GM21737 (cell line): ENCODE data around the gene SLC29A2.
A peak's percentile ranks its signal among the peaks of the same experiment; 100 is the strongest.

Source experiments
- ATAC-seq: cut with Tn5 transposase; IDR thresholded peaks from one replicate; pipeline ENCODE4 v1.9.1; 2021; ENCODE audit warnings: mild to moderate bottlenecking, moderate library complexity; ENCODE audit not compliant: unreplicated experiment

Gene SLC29A2, protein sequence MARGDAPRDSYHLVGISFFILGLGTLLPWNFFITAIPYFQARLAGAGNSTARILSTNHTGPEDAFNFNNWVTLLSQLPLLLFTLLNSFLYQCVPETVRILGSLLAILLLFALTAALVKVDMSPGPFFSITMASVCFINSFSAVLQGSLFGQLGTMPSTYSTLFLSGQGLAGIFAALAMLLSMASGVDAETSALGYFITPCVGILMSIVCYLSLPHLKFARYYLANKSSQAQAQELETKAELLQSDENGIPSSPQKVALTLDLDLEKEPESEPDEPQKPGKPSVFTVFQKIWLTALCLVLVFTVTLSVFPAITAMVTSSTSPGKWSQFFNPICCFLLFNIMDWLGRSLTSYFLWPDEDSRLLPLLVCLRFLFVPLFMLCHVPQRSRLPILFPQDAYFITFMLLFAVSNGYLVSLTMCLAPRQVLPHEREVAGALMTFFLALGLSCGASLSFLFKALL

DNA sequence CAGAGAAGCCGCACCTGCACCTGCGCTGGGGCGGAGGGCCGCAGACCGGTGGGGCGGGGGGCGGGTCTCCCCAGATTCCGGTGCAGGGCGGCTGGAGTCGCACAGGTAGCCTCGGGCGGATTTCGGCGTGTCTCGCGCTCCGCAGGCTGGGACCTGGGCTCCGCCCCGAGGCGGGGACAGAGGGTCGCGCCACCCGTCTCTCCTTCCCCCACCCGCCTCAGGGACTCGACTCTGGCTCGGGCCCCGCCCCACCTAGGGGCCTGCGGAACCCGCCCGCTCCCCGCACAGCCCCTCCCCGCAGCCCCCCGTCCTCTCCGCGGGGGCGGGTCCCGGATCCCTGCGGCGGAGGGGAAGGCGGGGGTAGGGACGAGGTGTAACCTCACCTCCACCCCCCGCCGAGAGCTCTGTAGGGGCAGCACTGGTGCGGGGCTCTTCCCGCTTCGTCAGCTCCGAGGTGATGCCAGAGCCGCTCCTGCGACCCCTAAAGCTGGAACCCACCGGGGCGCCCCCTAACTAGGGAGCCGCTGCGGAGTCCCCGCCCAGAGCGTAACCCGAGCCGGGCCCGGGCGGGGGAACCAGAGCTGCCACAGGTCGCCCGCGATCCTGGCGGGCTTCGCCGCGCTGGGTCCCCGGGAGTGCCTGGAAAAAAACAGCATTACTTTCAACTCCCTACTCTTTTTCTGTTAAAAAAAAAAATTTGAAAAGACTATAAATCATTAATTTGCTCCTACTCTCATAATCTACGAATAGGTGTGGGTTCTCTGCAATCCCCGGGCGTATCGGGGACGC lies at the start of gene SLC29A2:
Gene SLC29A2, minus strand, starts transcription at position 134 of the 789 bp plus-strand sequence. CDS start 169 bp downstream, outside the sequence.
- peak; percentile 65 for ATAC-seq

DNA sequence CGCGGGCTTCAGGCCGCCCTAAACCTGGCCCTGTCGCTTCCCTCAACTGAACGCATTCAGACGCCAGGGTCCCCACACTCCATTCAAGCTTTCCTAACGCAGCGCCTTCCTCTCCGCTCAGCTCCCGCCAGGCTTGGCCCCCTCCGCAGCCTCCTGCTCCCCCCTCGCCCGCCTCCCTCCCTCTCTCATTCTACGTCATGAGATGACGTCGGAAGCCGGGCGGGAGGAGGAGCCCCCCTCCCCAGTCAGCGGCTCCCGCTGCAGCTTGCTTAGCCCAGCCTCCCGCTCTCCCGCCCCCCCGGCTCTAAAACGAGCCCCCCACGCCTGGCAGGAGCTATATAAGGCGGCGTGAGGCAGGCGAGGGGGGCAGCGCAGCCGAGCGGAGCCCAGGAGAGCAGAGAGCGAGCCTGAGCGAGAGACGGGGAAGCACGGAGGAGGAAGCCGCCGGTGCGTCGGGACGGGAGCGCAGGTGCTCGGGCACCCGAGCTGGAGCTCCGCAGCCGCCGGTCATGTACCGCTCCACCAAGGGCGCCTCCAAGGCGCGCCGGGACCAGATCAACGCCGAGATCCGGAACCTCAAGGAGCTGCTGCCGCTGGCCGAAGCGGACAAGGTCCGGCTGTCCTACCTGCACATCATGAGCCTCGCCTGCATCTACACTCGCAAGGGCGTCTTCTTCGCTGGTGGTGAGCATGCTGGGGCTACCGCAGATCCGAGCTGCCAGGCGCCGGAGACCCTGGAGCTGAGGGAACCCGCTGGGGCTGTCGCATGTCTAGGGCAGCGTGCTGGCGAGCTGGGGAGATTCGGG lies 49.3 kb upstream of the SLC29A2 start, which contains the start of gene NPAS4:
Gene NPAS4, plus strand, starts transcription at position 365 of the 806 bp plus-strand sequence. Its CDS starts 145 bp downstream, at position 510.
- ATAC-seq = no peak

DNA sequence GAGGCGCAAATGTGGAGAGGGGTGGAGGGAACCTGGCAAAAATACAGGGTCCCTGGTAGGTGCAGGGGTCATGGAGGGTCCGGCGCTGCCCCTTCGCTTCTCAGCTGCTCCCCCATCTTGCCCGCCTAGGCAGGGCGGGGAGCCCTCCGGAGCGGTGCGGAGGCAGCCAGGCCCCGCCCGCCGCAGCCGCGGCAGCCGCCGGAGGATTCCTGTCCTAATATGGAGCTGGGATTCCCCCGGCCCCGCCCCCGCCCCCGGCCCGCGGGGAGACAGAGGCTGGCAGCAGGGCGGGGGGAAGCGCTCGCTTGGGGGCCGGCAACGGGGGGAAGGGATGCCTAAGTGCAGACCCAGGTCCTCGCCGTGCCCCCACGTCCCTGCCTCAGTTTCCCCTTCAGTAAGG lies 48.3 kb upstream of the SLC29A2 start:
- ATAC-seq = no peak

DNA sequence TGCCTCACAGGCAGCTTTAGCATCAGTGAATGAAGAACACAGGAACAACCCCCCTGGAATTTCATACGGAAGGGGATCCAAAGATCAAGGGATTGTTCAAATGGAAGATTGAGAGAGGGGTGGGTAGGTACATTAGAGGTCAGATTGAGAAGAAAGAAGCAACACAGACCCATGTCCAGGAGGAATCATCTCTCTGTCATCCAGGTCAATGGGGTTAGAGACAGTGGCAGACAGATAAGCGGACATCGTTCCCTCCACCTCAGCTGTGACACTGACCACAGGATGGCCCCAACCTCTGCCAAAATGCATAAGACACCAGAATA lies 47.4 kb upstream of the SLC29A2 start:
- no peak for ATAC-seq

DNA sequence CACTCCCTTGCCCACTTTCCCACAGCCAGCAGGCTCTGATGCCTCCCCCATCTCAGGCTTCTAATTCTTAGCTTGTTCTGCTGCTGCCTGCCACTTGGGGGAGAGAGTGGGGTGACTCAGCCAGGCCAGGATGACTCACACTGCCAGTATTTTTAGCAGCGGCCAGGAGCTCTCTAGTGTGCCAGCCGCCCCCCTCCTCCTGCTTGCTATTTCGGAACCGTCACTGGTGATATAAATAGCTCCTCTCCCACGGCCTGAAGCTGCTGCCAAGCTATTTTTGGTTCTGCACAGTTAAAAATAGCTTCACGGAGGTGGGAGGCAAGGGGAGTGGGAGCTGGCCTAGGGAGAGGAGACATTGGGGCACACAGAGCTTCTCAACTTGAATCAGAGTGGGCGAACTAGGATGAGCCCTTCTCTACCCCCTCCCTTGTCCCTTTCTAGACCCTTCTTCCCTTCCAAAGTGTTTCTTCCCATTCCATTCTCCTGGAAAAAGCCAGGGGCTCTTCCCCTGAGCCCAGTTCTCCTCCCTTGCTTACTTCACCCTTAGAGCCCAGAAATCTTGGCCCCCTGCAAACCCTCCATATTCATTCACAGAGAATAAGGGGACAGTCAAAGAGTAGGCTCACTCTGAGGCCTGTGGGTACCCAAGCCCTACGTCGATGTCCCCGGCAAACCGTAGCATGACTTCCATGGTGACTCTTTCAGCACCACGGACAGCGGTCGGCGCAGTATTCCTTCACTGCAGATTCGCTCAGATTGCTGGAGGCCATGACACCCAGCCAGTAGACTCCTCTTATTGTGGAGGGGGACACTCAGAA lies 46.8 kb upstream of the SLC29A2 start:
- no peak for ATAC-seq

DNA sequence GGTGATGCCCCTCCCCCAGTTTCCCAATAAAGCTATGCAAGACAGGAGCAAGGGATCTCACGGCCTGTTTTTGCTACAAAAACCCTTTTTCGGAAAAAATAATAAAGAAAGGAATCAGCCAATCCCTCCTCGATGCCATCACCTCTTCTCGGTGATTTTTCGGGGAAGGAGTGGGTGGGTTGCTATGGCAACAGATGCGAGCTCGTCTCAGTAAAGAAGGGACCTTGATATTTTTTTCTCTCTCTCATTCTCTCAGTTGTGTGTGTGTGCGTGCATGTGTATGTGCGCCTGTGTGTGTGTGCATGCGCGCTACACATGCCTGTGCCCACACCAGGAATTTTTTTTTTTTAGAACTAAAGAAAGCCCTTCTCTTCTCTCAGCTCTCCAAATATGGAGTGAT lies 45.4 kb upstream of the SLC29A2 start:
- no peak for ATAC-seq

DNA sequence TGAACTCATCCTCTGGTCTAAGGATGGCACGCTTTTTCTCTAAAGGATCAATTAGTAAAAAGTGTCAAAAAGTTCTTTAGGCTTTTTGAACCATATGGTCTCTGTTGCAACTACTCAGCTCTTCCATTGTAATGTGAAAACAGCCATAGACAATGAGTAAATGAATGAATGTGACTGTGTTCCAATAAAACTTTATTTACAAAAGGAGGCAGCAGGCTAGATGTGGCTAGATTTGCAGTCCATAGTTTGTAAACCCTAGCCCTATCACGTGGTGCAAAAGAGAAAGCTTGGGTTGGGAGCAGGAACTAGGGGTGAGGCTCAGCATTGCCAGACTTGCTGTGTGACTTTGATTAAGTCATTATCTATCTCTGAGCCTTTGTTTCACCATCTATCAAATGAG lies 43.9 kb upstream of the SLC29A2 start:
- ATAC-seq = no peak

DNA sequence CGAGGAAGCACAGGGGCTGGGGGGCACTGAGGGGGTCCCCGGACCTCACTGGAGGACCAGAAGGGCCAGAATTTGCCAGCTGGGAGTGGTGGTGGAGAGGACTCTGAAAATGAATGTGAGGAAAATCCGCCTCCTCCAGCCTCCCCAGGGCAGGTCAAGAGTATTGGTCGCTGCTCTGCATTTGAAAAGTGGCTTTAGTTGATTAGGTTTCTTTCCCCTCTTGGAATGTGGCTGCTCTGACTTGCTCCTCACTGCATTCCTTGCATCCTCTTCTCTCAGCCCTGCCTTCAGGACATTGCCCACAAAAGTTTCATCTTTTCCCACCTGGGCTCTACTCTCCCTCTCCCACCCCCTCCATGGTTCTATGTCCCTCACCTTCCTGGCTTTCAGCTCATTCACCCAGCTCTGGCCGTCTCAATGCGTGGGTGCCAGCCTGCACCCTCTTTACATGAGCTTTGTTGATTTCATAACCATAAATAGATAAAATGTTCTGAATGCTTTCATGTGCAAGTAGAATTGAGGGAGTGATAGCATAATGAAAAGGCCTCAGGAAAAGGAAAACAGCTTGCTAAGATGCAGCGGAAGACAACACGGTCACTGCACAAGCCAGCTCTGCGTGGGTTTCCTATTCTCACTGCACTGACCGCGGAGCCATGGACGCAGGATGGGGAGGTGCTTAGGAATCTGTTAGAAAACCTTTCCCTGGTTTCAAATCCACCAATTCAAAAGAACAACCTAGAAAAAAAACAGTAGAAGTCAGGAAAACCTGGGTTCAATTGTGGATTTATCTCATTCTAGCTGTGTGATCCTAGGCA lies 42.8 kb upstream of the SLC29A2 start:
- no peak for ATAC-seq

DNA sequence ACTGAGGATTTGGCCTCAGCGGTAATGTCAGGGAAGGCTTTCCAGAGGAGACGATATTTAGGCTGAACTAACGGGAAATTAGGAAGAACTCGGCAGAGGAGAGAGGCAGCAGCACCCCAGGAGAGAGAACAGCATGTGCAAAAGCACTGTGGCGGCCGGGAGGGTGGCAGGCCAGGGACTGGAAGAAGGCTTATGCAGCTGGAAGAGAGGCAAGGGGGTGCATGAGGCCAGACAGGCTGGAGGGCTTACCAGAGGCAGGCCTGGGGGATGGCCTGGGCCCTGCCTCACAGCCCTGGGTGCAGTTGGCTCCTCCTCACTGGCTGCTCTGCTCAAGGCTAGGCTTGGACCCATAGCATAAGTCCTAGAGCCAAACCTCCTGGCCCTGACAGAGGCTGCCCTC lies 41.6 kb upstream of the SLC29A2 start:
- ATAC-seq = no peak

DNA sequence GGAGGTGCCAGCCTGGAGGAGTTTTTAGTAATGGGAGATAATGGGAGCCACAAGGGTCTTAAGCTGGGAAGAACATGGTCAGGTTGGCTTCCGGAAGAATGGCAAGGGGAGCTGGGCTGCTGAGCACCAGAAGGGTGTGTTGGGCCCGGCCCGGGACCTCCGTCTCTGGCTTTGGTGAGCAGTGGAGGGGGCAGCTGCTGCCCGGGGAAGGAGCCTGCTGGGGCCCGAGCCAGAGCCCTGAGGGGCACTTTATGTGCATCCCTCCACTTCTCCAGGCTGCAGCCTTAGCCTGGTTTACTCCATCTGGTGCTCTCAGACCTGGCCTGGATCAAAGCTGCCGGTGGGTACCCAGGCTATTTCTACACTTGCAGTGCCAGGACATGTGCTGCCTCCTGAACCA lies 40.5 kb upstream of the SLC29A2 start:
- ATAC-seq = no peak

DNA sequence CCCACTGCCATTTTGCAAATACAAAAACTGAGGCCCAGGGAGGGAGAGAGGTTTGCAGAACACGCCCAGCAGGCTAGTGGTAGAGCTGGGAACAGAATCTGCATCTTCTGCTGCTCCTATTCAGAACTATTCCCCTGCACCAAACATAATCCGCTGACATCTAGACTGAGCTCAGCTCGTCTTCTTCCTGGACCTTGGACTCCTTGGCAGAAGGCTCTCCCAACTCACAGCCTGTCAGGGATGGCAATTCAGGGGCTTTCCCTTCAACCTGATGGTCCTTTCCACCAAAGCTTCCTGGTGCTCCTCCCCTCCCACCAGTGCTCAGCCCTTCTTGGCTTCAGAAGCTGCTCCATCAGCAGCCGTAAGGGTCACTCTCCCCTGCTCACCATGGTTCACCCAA lies 39.8 kb upstream of the SLC29A2 start:
- no peak for ATAC-seq

DNA sequence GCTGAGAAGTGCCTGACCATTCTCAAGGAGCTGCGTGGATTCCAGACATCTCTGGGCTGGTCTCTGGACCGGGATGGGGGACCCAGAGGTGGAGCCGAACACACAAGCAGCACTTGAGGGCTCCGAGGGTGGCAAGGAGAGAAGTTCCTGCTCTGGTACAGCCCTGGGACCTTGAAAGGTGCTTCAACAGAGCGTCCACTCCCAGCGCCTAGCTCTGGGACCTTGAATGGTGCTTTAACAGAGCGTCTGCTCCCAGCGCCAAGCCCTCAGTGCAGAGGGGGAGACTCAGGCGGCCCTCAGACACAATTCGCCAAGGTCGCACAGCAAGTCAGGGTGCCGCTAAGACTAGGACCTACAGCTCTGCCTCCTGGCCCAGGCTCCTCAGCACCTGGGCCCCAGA lies 38.6 kb upstream of the SLC29A2 start:
- ATAC-seq = no peak

DNA sequence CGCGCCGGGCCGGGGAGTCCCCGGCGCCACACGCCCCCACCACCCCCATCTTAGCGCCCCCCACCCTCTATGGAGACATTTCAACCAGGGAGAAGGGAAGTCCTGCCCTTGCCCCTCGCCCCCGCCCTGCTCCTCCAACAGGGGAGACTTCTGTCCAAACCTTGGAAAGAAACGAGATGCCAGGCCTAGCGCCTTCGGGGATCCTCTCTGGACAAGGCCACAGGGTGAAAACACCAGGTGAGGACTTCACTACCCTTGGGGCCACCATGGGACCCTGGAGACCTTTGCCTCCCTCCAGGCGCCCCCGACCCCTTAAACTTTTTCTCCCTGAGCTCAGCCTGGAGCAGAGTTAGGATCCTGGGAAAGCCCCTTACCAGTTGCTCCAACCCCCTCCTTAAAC lies 37.7 kb upstream of the SLC29A2 start:
- ATAC-seq = no peak

DNA sequence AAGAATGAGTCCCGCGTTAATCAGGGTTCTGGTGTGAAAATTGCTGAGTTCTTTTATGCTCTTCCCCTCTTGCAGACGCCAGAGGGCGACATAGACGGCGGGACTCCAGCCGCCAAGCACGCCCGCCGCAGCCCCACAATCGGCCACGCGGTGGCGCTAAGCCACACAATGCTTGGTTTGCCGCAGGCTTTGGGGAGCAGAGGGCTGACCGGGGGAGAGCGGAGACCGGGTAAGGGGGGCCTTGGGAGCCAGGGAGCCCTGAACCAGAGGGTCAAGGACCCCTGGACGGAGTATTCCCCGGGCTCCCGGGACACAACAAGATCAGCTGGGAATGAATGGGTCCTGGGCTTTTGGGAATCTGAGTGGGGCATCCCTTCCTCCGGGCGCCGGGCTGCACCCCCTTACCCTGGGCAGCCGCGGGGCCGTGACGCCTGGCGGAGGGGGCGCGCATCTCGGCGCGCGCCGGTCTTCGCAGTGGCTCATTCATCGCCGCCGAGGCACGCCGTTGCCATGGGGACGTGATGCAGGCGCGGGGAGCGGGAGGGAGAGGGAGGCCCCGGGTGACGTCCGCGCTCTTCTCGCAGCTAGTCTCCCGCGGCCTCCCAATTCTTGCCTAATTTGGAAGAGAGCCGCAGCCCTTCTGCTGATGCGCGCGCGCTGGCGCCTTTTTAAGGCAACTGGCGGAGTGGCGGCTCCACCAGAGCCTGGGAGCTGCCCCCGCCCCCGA lies 37.1 kb upstream of the SLC29A2 start:
- ATAC-seq = no peak

DNA sequence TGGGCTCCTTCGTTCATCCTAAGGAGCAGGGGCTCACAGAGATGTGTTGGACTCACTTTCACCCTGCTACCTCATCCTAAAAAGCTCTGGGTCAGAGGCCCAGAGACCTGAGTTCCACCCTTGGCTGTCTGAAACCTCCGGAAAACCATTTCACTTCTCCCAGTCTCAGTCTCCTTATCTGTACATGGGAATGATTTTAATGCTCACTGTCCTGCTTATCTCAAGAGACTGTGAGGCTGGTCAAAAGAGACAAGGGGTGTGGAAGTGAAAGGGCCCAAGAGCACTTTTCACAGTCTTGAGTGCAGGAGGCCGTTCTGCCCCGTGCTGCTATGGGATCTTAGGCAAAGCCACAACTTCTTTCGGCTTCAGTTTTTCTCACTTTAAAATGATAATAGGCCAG lies 36.1 kb upstream of the SLC29A2 start:
- ATAC-seq = no peak

DNA sequence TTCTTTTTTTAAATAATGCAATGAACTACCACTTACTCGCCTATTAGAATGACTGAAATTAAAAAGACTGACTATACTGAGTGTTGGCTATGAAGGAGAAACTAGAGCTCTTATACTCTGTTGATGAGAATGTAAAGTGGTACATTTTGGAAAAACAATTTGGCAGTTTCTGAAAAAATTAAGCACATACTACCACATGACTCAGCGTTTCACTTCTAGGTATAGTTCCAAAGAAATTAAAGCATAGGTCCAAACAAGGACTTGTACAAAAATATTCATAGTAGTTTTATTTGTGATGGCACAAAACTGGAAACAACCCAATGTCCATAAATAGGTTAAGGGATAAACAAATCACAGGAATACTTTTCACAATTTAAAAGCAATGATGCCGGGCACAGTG lies 22.4 kb upstream of the SLC29A2 start:
- ATAC-seq = no peak

DNA sequence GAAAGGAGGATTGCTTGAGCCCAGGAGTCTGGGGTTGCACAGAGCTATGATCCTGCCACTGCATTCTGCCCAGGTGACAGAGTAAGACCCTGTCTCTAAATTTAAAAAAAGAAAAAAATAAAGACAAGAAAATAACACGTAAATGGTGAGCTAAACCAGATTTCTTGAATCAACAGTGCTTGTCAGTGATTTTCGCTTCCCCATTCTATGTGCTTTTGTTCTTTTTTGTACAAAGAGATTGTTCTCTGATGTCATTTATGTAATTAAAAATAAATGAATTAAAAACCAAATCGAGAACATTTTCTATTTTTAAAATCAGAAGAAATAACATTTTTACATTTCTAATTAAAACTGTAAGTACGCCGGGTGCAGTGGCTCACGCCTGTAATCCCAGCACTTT lies 19.8 kb upstream of the SLC29A2 start:
- ATAC-seq = no peak

DNA sequence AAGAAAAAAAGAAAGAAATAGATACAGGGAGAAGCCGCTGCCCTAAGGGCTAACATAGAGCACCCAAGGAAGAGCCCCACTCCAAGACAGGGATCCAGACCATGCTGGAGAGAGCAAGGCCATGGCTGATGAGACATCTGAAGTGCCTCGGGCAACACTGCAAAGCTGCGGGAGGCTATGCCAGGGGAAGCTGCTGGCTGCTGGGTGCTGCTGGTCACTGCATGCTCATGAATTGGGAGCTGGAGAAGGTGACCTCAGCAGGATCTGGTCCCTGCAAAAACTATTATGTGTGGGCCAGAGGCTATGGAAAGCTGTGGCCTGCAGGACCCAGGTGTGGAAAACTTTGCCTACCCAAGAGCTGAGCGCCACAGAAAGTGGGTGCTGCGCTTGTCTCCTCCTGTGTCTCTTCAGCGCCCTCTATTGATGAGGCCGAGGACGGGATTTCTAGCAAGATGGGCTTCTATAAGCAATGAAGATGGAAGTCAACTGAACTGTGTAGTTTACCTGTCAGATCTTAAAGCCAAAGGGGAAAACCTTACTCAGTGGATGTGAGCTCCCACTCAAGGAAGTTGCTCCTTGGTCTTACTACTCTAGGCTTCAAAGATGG lies 17.3 kb upstream of the SLC29A2 start:
- ATAC-seq = no peak
